H4 (cell line): ENCODE data around the gene CCSAP. TPM values are rescaled to one million over a fixed set of nuclear protein-coding genes. Genes with fewer than 3 reads are reported as not detected.

ENCODE experiments used
- DNase-seq: peaks from one replicate; pipeline ENCODE4 v3.0.0-alpha.2; 2015; ENCODE audit warnings: low spot score
- total RNA-seq: library from RNA; depleted of rRNA; stranded (reverse); fragments of >200 nt; shearing (Covaris generic); gene quantifications from 2 replicates; pipeline ENCODE4 v1.2.3, GENCODE V29; 2014

The CCSAP gene
- total RNA-seq, 1 experiment from 2014 or later, result 10.3 TPM

GRCh38 chr1:229287267-229287666 is 55.6 kb downstream of the CCSAP start:
- DNase-seq, result no peak

- no peak for DNase-seq
Measured at GRCh38 chr1:229286099-229286766, 56.6 kb downstream of the CCSAP start.

- no peak for DNase-seq
Measured at GRCh38 chr1:229285440-229285839, 57.4 kb downstream of the CCSAP start.

GRCh38 chr1:229284887-229285286 is 58.0 kb downstream of the CCSAP start:
- DNase-seq, result no peak

GRCh38 chr1:229283183-229283611 is 59.6 kb downstream of the CCSAP start:
- DNase-seq, result no peak

- no peak for DNase-seq
Measured at GRCh38 chr1:229282295-229282823, 60.5 kb downstream of the CCSAP start.

GRCh38 chr1:229281339-229281926 is 61.4 kb downstream of the CCSAP start:
- DNase-seq, result no peak

GRCh38 chr1:229280921-229281320 is 61.9 kb downstream of the CCSAP start:
- no peak for DNase-seq

- DNase-seq, result no peak
Measured at GRCh38 chr1:229280037-229280828, 62.6 kb downstream of the CCSAP start.

GRCh38 chr1:229279242-229279641 is 63.6 kb downstream of the CCSAP start:
- DNase-seq, result no peak

GRCh38 chr1:229278120-229278741 is 64.6 kb downstream of the CCSAP start:
- DNase-seq, result no peak

- DNase-seq, result no peak
Measured at GRCh38 chr1:229275005-229275404, 67.8 kb downstream of the CCSAP start.

GRCh38 chr1:229273507-229274232 is 69.2 kb downstream of the CCSAP start:
- DNase-seq, result no peak

GRCh38 chr1:229272164-229273158 is 70.4 kb downstream of the CCSAP start:
- DNase-seq, result no peak

GRCh38 chr1:229271448-229272159 is 71.2 kb downstream of the CCSAP start:
- DNase-seq, result no peak
